ENCODE results near the gene ADM5. TPM values are rescaled to one million over a fixed set of nuclear protein-coding genes. Genes with fewer than 3 reads are reported as not detected.

ADM5 gene
- total RNA-seq, 4 donors from 2014 or later, result 0.38 to 2.7 (median 0.45) TPM; not detected in 1

DNA sequence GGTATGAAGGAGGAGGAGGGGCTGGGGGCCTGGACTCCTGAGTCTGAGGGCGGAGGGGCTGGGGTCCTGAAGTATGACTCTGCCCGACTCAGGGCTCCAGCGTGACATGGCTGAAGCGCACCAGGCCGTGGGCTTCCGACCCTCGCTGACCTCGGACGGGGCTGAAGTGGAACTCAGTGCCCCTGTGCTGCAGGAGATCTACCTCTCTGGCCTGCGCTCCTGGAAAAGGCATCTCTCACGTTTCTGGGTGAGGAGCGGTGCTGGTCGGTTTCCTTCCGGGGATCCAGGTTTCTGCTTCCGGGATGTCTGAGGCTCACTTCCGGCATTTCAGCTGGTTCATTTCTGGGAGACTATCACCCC lies 2.7 kb downstream of the ADM5 start:
- 62 to 66% methylated on average over 9 to 11 of the region's 16 CpGs for WGBS, 2 donors
- peaks cover 0 to 7% of the 10 kb centered on the region in 2 donors for H3K36me3 ChIP-seq
- H3K27me3 ChIP-seq, result no peaks in the 10 kb centered on the region
- TF ChIP-seq POLR2A (IDR thresholded peaks at IDR 0.05) (no peak), CTCF (IDR thresholded peaks at IDR 0.05) (no peak)
- no peak for DNase-seq
- no peaks in the 10 kb centered on the region for H3K9me3 ChIP-seq
- H3K27ac ChIP-seq, result no peak overlapping the region
- intact Hi-C loops (cut with DNase I), result no loop called here
- H3K4me3 ChIP-seq (replicated peaks in 1 of 3), result no peak overlapping the region
- peaks cover 4 to 17% of the 10 kb centered on the region in 2 donors for H3K4me1 ChIP-seq

DNA sequence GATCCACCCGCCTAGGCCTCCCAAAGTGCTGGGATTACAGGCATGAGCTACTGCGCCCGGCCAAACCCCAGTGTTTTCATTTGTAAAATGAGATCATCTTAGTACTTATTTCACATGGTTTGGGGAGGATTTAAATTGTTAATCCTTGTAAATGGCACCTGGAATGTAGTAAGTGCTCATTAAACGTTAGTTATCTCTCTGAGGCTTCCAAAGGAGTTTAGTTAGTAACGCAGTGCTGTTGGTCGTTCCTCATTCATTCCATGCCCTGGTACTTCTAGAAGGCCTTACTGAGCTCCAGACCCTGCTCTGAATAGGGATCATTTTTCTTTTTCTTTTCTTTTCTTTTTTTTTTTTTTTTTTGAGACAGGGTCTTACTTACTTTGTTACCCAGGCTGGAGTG lies 6.7 kb downstream of the ADM5 start:
- intact Hi-C loops (cut with DNase I), result no loop called here
- H3K4me3 ChIP-seq (replicated peaks in 1 of 3), result no peak overlapping the region

DNA sequence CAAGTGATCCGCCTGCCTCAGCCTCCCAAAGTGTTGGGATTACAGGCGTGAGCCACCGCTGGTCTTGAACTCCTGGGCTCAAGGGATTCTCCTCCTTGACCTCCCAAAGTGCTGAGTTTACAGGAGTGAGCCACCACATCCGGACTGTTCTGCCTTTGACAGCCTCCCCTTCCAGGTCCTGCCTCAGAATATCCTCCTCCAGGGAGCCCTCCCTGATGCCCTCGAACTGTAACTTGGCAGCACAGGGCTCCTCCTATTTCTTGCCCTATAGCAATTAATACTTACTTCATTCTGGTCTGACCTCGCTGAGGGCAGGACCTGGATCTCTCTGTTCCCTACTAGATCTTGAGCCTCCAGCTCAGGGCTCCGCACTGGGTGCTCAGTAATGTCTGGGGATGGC lies 7.5 kb downstream of the ADM5 start:
- no peaks in the 10 kb centered on the region for H3K27me3 ChIP-seq
- no peak overlapping the region for H3K4me3 ChIP-seq (replicated peaks in 1 of 3)
- no peak for DNase-seq
- WGBS, 2 donors, result 97 to 98% methylated on average over 7 of the region's 7 CpGs
- H3K9me3 ChIP-seq, result no peaks in the 10 kb centered on the region
- no peaks in the 10 kb centered on the region for H3K4me1 ChIP-seq
- no peak overlapping the region for H3K27ac ChIP-seq
- TF ChIP-seq POLR2A (IDR thresholded peaks at IDR 0.05), result no peak
- TF ChIP-seq CTCF (IDR thresholded peaks at IDR 0.05), result no peak
- intact Hi-C loops (cut with DNase I), result no loop called here
- H3K36me3 ChIP-seq, result no peaks in the 10 kb centered on the region

More for the DNA sequence above, 6.7 kb downstream of the ADM5 start:
- WGBS, 2 donors, result 88 to 91% methylated on average over 6 of the region's 6 CpGs
- TF ChIP-seq POLR2A (IDR thresholded peaks at IDR 0.05) (no peak), CTCF (IDR thresholded peaks at IDR 0.05) (no peak)
- H3K27ac ChIP-seq, result no peak overlapping the region
- no peaks in the 10 kb centered on the region for H3K9me3 ChIP-seq
- peaks cover 0 to 2% of the 10 kb centered on the region in 2 donors for H3K4me1 ChIP-seq
- DNase-seq, result no peak
- H3K27me3 ChIP-seq, result no peaks in the 10 kb centered on the region
- no peaks in the 10 kb centered on the region for H3K36me3 ChIP-seq

GRCh38 chr19:49699364-49699763 lies 10.0 kb downstream of the ADM5 start:
- Histone ChIP-seq H3K4me3 (replicated peaks in 1 of 3) (no peak overlapping the region), H3K36me3 (no peaks in the 10 kb centered on the region), H3K9me3 (no peaks in the 10 kb centered on the region), H3K27ac (no peak overlapping the region), H3K27me3 (no peaks in the 10 kb centered on the region), H3K4me1 (no peaks in the 10 kb centered on the region)
- 91 to 93% methylated on average over 5 of the region's 5 CpGs for whole genome bisulfite sequencing, 2 donors
- TF ChIP-seq POLR2A (IDR thresholded peaks at IDR 0.05) (no peak), CTCF (IDR thresholded peaks at IDR 0.05) (no peak)
- DNase-seq, result no peak
- intact Hi-C loops (cut with DNase I), result no loop called here

DNA sequence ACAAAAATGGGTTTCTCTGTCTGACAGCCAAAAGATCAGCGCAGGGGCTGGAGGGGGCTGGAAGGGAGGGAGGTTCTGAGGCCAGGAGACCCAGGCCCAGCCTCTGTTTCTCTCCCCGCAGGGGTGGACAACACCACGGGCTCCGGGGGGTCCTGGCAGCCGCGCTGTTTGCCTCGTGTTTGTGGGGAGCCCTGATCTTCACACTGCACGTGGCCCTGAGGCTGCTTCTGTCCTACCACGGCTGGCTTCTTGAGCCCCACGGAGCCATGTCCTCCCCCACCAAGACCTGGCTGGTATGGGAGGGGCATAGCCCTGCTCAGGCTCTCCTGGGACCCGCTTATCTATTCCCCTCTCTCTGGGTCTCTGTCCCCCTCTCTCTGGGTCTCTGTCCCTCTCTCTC lies 11.2 kb downstream of the ADM5 start:
- no peaks in the 10 kb centered on the region for H3K4me1 ChIP-seq
- H3K4me3 ChIP-seq (replicated peaks in 1 of 3), result no peak overlapping the region
- H3K36me3 ChIP-seq, result no peaks in the 10 kb centered on the region
- TF ChIP-seq POLR2A (IDR thresholded peaks at IDR 0.05) (no peak), CTCF (IDR thresholded peaks at IDR 0.05) (no peak)
- DNase-seq, result no peak
- intact Hi-C loops (cut with DNase I), result no loop called here
- no peaks in the 10 kb centered on the region for H3K9me3 ChIP-seq
- H3K27ac ChIP-seq, result no peak overlapping the region
- 49 to 55% methylated on average over 8 to 11 of the region's 11 CpGs for WGBS, 2 donors
- no peaks in the 10 kb centered on the region for H3K27me3 ChIP-seq

Measured in thyroid gland (tissue), 4 donors.